Tibial nerve (tissue), 4 donors: ENCODE measurements around the gene C1orf174.

ENCODE experiments used
- EP300 ChIP-seq, 2 donors: sonication (generic); formaldehyde crosslinking; IDR thresholded peaks; one replicate each; pipeline ENCODE4 v1.6.1; 2017; ENCODE audit warnings: antibody characterized with exemption in 2 of 2, mild to moderate bottlenecking in 1 of 2
- TF ChIP-seq, protein P1 (sequence below), 5 experiments: fragments of 200-600 bp in 3 of 5; fragments of 450-650 bp in 2 of 5; sonication (generic) in 3 of 5; IDR thresholded peaks; one replicate each; pipeline ENCODE4 v1.5.1; 2016 to 2019; ENCODE audit warnings: antibody characterized with exemption in 5 of 5, mild to moderate bottlenecking in 3 of 5, moderate library complexity in 2 of 5

DNA sequence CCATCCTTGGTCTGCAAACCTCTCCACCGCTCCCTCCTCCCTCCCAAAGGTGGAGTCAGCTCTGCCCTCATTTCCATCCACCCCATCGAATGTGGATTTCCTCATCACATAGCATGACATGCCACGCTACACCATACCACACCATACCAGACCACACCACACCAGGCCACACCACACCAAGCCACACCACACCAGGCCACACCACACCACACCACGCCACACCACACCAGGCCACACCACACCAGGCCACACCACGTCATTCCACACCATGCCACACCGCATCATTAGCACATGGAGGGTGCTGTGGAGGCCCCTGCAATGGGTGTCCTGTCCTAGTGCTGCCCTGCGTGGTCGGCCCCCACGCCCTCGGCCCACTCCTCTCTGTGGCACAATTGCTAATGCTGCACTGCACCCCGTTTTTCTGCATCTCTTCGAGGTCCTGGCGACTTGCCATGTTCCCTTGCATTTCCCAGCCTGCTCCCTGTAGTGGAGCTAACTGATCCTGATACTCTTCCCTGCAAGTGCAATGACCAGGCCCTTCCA, 31.5 kb downstream of the C1orf174 start:
- TF ChIP-seq, protein P1, sequence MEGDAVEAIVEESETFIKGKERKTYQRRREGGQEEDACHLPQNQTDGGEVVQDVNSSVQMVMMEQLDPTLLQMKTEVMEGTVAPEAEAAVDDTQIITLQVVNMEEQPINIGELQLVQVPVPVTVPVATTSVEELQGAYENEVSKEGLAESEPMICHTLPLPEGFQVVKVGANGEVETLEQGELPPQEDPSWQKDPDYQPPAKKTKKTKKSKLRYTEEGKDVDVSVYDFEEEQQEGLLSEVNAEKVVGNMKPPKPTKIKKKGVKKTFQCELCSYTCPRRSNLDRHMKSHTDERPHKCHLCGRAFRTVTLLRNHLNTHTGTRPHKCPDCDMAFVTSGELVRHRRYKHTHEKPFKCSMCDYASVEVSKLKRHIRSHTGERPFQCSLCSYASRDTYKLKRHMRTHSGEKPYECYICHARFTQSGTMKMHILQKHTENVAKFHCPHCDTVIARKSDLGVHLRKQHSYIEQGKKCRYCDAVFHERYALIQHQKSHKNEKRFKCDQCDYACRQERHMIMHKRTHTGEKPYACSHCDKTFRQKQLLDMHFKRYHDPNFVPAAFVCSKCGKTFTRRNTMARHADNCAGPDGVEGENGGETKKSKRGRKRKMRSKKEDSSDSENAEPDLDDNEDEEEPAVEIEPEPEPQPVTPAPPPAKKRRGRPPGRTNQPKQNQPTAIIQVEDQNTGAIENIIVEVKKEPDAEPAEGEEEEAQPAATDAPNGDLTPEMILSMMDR (IDR thresholded peaks at IDR 0.05) = no peak
- no peak for TF ChIP-seq EP300 (IDR thresholded peaks at IDR 0.05)
